SH-SY5Y (cell line): ENCODE measurements around the gene SLC12A7.

ENCODE experiments used
- GATA2 ChIP-seq: IDR thresholded peaks from 2 replicates; pipeline ENCODE4 v1.6.1; 2011; ENCODE audit warnings: mild to moderate bottlenecking, low read depth, low read length
- GATA3 ChIP-seq: IDR thresholded peaks from 2 replicates; pipeline ENCODE4 v1.6.1; 2011; ENCODE audit warnings: low read depth, mild to moderate bottlenecking, low read length, moderate library complexity

Gene SLC12A7

DNA sequence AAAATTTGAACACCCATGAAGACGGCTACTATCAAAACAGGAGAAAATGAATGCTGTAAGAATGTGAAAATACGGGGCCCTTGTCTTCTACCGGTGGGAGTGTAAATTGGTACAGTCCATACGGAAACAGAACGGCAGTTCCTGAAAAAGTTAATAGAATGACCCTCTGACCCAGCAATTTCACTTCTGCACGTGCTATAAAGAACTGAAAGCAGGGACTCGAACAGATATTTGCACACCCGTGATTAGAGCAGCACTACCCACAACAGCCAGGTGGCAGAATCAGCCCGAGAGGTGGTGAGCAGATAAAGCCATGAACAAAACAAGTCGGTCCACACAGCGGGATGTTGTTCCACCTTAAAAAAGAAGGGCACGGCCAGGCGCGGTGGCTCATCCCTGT lies 22.6 kb upstream of the SLC12A7 start:
- TF ChIP-seq GATA2 (no peak), GATA3 (no peak)

GRCh38 chr5:1133510-1134201 lies 21.8 kb upstream of the SLC12A7 start:
- TF ChIP-seq GATA3 = no peak
- no peak for TF ChIP-seq GATA2

GRCh38 chr5:1133108-1133507 lies 21.2 kb upstream of the SLC12A7 start:
- TF ChIP-seq GATA2 (no peak), GATA3 (no peak)

- TF ChIP-seq GATA2 (no peak), GATA3 (no peak)
Measured at GRCh38 chr5:1132570-1132969, 20.7 kb upstream of the SLC12A7 start.

DNA sequence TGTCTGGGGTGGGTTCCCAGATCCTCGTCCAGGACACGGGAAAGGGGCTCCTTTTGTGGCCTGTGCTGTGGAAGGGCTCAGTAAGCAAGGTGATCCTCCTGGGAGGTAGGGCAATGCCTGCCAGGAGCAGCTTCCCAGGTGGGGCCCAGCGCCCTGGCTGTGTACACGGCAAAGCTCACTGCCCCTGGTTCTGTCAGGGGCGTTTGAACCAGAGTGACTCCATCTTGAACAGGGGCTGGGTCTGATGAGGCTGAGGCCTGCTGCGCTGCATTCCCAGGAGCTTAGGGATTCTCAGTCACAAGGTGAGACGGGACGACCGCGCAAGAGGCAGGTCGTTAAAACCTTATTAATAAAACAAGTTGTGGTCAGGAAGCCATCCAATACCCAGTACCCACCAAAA lies 19.9 kb upstream of the SLC12A7 start:
- TF ChIP-seq GATA2 (no peak), GATA3 (no peak)

GRCh38 chr5:1131191-1131621 lies 19.3 kb upstream of the SLC12A7 start:
- no peak for TF ChIP-seq GATA2

DNA sequence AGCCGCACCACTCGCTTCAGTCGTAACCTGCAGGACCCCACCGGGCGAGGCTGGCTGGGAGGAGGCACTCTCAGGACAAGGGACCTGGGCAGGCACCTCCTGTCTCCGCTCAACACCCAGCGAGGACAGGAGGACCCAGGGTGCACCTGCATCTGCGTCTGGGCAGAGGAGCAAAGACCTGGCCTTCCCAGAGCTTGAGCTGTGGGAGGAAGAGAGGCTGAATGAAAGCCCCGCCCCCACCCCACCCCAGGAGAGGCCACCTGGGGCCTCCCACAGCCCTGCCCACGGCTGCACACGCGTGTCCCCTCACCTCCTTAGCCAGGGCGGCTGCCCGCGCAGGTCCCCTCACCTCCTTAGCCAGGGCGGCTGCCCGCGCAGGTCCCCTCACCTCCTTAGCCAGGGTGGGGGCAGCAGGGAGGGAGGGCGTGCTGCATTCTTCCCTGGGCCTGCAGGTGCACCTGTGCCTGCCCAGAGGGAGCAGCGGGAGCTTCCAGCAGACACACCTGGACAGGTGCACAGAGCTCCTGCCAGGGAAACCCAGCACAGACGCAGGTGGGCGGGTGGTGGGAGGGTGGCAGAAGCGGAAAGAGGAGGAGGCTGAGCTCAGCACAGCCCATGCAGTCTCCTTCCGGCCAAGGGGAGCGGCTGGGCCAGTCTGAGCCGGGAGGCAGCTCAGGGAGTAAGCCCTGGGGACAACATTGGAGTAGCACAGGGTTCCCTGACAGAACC lies 18.5 kb upstream of the SLC12A7 start:
- TF ChIP-seq GATA3 (no peak), GATA2 (no peak)

DNA sequence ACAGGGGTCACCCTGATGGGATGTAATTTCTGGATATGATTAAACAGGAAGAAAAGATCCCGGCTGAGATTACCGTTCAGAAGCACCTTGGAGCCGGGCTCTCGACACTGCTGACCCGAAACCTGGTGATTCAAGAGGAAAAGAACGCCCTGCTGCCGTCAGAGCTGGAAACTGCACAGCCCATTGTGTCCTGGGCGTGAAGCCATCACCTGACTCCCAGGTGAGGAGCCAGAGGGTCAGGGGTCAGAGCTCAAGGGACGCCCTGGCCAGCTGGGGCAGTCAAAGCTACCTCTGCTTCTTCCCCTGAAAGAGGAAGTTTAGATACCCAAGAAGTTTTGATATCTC lies 17.8 kb upstream of the SLC12A7 start:
- TF ChIP-seq GATA2 (no peak), GATA3 (no peak)

- TF ChIP-seq GATA2 = no peak
- TF ChIP-seq GATA3 = no peak
Measured at GRCh38 chr5:1128977-1129710, 17.3 kb upstream of the SLC12A7 start.

- no peak for TF ChIP-seq GATA3
- no peak for TF ChIP-seq GATA2
Measured at GRCh38 chr5:1127959-1128785, 16.3 kb upstream of the SLC12A7 start.

DNA sequence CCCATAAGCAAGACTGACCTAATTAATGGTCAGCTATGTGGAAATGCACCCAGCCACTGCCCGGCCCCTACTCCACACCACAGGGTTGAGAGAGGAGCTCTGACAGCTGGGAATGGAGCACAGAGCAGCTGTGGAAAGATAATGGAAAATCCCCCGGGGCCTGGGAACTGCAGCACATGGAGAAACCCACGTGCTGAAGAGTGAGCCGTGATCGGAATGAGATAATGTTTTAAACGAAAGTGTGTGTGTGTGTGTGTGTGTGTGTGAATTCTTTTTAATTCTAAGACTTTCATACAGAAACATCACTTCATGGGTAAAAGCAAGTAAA lies 13.1 kb upstream of the SLC12A7 start:
- TF ChIP-seq GATA3 (peak; percentile 95), GATA2 (peak; percentile 97)

DNA sequence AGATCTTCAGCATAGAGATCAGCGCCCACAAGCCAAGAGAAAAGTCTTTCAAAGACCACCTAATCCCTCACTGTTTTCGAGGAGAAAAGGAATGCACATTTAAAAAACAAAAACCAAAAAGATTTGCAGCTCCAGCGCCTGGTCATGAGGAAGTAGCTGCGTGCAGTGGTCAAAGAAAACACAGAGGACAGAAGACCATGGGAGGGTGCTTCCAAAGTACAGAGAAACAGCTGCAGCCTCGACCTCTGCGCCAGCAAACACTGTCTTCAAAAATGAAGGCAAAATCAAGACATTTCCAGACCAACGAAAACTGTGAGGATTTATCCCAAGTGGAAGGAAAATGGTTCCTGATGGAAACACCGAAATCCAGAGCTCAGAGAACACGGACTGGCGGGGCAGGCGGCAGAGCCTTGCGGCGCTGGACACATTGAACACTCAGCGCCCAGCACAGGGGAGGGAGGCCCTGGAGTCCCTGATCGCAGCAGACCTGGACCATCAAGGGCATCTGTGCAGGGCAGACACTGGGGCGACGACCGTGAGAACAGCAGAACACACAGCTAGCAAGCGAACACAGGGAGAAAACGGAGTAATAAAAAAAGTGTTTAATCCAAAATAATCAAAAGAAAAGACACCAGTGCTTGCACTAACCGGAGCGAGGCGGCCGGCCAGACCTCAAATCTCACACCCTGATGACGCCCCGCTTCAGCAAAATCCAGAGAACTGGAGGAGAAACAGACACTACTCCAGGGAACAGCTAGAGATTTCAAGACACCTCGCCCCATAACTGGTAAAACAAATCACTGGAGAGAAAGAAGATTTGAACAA lies 12.6 kb upstream of the SLC12A7 start:
- TF ChIP-seq GATA3 (no peak), GATA2 (no peak)

DNA sequence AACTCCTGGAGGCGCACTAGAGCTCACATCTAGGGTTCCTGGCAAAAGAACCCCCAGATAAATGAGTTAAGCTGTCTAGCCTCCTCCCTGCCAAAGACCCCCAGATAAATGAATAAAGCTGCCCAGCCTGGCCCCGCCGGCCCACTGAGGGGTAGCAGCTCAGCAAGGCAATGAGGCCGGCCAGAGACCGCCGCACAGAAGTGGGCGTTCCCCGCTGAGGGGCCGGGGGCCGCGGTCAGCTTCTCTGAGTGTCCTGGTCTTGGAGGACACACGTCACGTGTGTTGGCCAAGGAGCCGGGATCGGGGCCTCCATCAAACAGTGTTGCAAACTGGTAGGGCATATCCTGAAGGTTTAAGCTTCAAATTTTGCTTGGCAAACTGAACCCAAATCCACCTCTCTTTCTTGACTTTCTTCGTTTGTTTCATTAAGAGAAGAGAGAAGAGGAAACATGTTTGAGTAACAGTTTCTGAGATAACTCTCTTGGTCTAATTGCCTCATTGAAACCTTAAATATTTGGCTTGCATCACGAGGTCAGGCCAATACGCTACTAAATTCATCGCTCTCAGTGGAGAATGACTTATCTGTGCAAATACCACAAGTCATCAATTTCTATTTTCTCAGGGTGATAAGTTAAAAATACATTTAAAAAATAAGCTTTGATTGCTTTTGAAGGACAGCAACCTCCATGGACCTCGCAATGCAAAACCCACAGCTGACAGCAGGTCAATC lies 11.7 kb upstream of the SLC12A7 start:
- TF ChIP-seq GATA2 (no peak), GATA3 (no peak)
